Calu3 (cell line): ENCODE measurements around the gene SLC24A3. TPM values are rescaled to one million over a fixed set of nuclear protein-coding genes. Genes with fewer than 3 reads are reported as not detected.

Experiments used
- Bru-seq: library from RNA; stranded (reverse); fragments of 400-500 nt; gene quantifications from one replicate; lab custom pipeline; 2021; lab: Mats Ljungman, UMichigan
- BruChase-seq, 2 experiments: library from RNA; stranded (reverse); fragments of 400-500 nt; gene quantifications; one replicate each; lab custom pipeline; 2021; lab: Mats Ljungman, UMichigan
- BruUV-seq: library from RNA; stranded (reverse); fragments of 400-500 nt; replicated peaks from 2 replicates; lab custom pipeline; 2021; lab: Mats Ljungman, UMichigan
- CTCF ChIA-PET: fragments of 300-600 bp; sonication (Branson Sonifier 250); formaldehyde crosslinking; loops from one replicate; lab custom pipeline; 2022; ENCODE audit warnings: antibody characterized with exemption; lab: Charles Lee
- DNase-seq: peaks from one replicate; pipeline ENCODE4 v3.0.0; 2022
- H3K27ac Mint-ChIP-seq: one replicate; pipeline ENCODE4 v1.8.0; 2022; ENCODE audit warnings: mixed read lengths; ENCODE audit not compliant: unreplicated experiment
- H3K27me3 Mint-ChIP-seq: one replicate; pipeline ENCODE4 v1.8.0; 2022; ENCODE audit warnings: mixed read lengths; ENCODE audit not compliant: unreplicated experiment
- H3K36me3 Mint-ChIP-seq: one replicate; pipeline ENCODE4 v1.8.0; 2022; ENCODE audit warnings: mild to moderate bottlenecking, moderate library complexity, mixed read lengths; ENCODE audit not compliant: insufficient read depth, unreplicated experiment
- H3K4me1 Mint-ChIP-seq: one replicate; pipeline ENCODE4 v1.8.0; 2022; ENCODE audit warnings: mild to moderate bottlenecking, low read depth, mixed read lengths; ENCODE audit not compliant: unreplicated experiment
- H3K4me3 Mint-ChIP-seq: one replicate; pipeline ENCODE4 v1.8.0; 2022; ENCODE audit warnings: mild to moderate bottlenecking, low read depth, moderate library complexity, mixed read lengths; ENCODE audit not compliant: unreplicated experiment
- H3K9me3 Mint-ChIP-seq: one replicate; pipeline ENCODE4 v1.8.0; 2022; ENCODE audit warnings: low read depth, mixed read lengths; ENCODE audit not compliant: unreplicated experiment
- intact Hi-C: fragments of 100-400 bp; cut with micrococcal nuclease; formaldehyde crosslinking; loops from one replicate; pipeline ENCODE4 v1.10.0; 2022; ENCODE audit not compliant: unreplicated experiment
- long read RNA-seq: library from polyadenylated mRNA; stranded (forward); transcript quantifications from one replicate; pipeline ENCODE4 v2.0.0, GENCODE V29; 2022
- total RNA-seq: library from RNA; stranded (reverse); gene quantifications from 2 replicates; pipeline ENCODE4 v1.2.3, GENCODE V29; 2022
- TF ChIP-seq, protein P1 (sequence below): fragments of 200-600 bp; IDR thresholded peaks from one replicate; pipeline ENCODE4 v1.8.0; 2022; ENCODE audit warnings: antibody characterized with exemption; ENCODE audit not compliant: unreplicated experiment

The SLC24A3 gene
- total RNA-seq (not detected in 2 replicates), Bru-seq, nascent RNA (percentile 8 among the genes with signal in this experiment), BruChase-seq, experiment 1, labeled RNA remaining after a 6-hour chase (percentile 8 among the genes with signal in this experiment), BruChase-seq, experiment 2, labeled RNA remaining after a 2-hour chase (percentile 9 among the genes with signal in this experiment)
- long read RNA-seq, partial matches to known transcripts, result 0 of 1 reads
- long read RNA-seq, other reads (novel, unspliced or antisense), result 1 of 1 reads

DNA sequence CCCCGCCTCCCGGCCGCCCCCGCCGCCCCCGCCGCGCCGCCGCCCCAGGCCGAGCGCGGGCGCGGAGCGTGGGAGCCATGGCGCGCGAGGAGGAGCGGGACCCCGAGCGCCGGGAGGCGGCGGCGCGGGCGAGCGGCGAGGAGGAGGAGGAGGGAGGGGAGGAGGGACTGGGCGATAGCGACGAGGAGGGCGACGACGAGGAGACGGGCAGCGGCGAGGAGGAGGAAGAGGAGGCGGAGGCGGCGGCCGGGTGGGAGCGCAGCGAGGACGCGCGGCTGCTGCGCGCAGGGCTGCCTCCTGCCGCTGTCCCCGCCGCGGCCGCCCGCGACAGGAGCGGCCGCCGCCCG lies at the start of gene SLC24A3:
SLC24A3 (plus strand) TSS at position 174 of the 347 bp plus-strand sequence.
- H3K27ac Mint-ChIP-seq, result no peak within 1 kb of the TSS
- BruUV-seq, result no TSS peak
- no peaks in the 10 kb centered on the region for H3K9me3 Mint-ChIP-seq
- H3K4me1 Mint-ChIP-seq, result no peaks in the 10 kb centered on the region
- TF ChIP-seq, protein P1, sequence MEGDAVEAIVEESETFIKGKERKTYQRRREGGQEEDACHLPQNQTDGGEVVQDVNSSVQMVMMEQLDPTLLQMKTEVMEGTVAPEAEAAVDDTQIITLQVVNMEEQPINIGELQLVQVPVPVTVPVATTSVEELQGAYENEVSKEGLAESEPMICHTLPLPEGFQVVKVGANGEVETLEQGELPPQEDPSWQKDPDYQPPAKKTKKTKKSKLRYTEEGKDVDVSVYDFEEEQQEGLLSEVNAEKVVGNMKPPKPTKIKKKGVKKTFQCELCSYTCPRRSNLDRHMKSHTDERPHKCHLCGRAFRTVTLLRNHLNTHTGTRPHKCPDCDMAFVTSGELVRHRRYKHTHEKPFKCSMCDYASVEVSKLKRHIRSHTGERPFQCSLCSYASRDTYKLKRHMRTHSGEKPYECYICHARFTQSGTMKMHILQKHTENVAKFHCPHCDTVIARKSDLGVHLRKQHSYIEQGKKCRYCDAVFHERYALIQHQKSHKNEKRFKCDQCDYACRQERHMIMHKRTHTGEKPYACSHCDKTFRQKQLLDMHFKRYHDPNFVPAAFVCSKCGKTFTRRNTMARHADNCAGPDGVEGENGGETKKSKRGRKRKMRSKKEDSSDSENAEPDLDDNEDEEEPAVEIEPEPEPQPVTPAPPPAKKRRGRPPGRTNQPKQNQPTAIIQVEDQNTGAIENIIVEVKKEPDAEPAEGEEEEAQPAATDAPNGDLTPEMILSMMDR, result no peak
- H3K4me3 Mint-ChIP-seq, result peak within 1 kb of the TSS; percentile 40
- intact Hi-C loops, result no loop called here
- no peaks in the 10 kb centered on the region for H3K36me3 Mint-ChIP-seq
- peaks cover 41% of the 10 kb centered on the region for H3K27me3 Mint-ChIP-seq
- no peak for DNase-seq
- CTCF ChIA-PET, result no interaction called here

DNA sequence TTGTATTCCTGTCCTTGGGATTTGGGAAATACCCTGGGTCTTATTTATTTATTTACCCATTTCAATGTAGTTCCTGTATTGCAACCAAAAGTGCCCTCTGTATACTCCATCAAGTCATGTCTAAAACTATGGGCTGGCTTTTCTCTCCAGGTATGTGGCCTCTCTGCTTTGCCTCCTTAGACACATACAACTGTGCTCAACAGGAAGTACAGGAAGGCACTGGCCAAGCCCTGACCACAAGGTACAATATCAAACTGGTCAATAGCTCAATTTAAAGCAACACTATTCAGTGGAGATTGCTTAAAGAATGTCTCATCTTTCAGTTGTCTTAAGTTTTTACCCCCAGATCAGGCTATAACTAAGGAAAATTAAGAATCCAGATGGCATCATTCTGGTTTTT lies 42.3 kb upstream of the SLC24A3 start:
- CTCF ChIA-PET, result no interaction called here

DNA sequence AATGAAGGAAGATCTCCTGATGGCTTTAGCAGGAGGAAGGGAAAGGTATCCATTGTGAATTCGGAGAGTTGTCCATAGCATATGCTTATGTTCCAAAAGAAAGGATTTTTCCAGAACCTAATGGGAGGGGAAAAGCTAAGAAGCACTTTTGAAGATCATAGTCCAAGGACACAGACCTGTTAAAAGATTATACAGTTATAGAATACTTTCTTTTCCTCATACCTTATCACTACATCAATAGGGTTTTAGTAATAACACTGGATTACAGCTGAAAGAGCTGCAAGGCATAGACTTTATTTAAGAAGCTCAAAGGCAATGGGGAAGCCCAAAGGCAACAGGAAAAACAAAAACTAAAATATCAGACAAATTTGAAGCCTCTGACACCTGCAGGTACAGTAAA lies 39.8 kb upstream of the SLC24A3 start:
- intact Hi-C loops, result no loop called here
- TF ChIP-seq, protein P1, result no peak
- CTCF ChIA-PET, result no interaction called here

More for the DNA sequence above, 42.3 kb upstream of the SLC24A3 start:
- H3K36me3 Mint-ChIP-seq, result no peaks in the 10 kb centered on the region
- no peak for DNase-seq
- no peaks in the 10 kb centered on the region for H3K4me1 Mint-ChIP-seq
- intact Hi-C loops, result no loop called here
- H3K27me3 Mint-ChIP-seq, result no peaks in the 10 kb centered on the region
- TF ChIP-seq, protein P1, result no peak
- H3K9me3 Mint-ChIP-seq, result peaks cover 3% of the 10 kb centered on the region
- H3K27ac Mint-ChIP-seq, result no peak overlapping the region
- no peak overlapping the region for H3K4me3 Mint-ChIP-seq
- no TSS peak for BruUV-seq

DNA sequence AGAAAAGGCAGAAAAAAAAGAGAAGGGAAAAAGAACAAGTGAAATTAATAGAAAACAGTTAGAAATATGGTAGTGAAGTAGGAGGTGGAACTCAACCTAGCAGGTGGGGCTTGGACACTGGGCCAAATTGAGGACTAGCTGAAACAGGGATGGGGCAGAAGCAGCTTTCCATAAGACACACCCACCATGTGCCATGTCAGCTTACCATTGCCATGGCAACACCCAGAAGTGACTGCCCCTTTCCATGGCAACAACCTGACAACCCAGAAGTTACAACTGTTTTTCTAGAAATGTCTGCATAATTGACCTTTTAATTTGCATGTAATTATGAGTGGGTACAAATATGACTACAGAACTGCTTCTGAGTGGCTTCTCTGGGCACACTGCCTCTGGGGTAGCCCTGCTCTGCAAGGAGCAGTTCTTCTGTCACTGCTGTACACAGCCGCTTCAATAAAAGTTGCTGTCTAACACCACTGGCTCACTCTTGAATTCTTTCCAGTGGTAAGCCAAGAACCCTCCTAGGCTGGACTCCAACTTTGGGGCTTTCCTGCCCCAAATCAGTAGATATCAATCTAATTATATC lies 35.9 kb upstream of the SLC24A3 start:
- CTCF ChIA-PET, result no interaction called here
- TF ChIP-seq, protein P1, result no peak
- DNase-seq, result no peak
- H3K4me3 Mint-ChIP-seq, result no peak overlapping the region
- no peaks in the 10 kb centered on the region for H3K9me3 Mint-ChIP-seq
- no peak overlapping the region for H3K27ac Mint-ChIP-seq
- BruUV-seq, result no TSS peak
- no peaks in the 10 kb centered on the region for H3K27me3 Mint-ChIP-seq
- H3K36me3 Mint-ChIP-seq, result no peaks in the 10 kb centered on the region
- no peaks in the 10 kb centered on the region for H3K4me1 Mint-ChIP-seq
- intact Hi-C loops, result no loop called here

More for the DNA sequence above, 39.8 kb upstream of the SLC24A3 start:
- no peaks in the 10 kb centered on the region for H3K27me3 Mint-ChIP-seq
- no peak overlapping the region for H3K4me3 Mint-ChIP-seq
- DNase-seq, result no peak
- no peak overlapping the region for H3K27ac Mint-ChIP-seq
- H3K36me3 Mint-ChIP-seq, result no peaks in the 10 kb centered on the region
- no peaks in the 10 kb centered on the region for H3K4me1 Mint-ChIP-seq
- no TSS peak for BruUV-seq
- H3K9me3 Mint-ChIP-seq, result peaks cover 3% of the 10 kb centered on the region
